GM23248 (cell line): ENCODE results near the gene TTC23.

Source experiments
- EZH2 ChIP-seq: fragments of 200-600 bp; sonication (generic); IDR thresholded peaks from 2 replicates; pipeline ENCODE4 v1.6.1; 2018; ENCODE audit warnings: antibody characterized with exemption, mild to moderate bottlenecking; ENCODE audit not compliant: insufficient read depth, poor library complexity, severe bottlenecking
- EZH2phosphoT487 ChIP-seq: fragments of 200-600 bp; sonication (generic); IDR thresholded peaks from 2 replicates; pipeline ENCODE4 v1.6.1; 2018; ENCODE audit warnings: antibody characterized with exemption, moderate library complexity, mild to moderate bottlenecking, low read depth; ENCODE audit not compliant: insufficient read depth

DNA sequence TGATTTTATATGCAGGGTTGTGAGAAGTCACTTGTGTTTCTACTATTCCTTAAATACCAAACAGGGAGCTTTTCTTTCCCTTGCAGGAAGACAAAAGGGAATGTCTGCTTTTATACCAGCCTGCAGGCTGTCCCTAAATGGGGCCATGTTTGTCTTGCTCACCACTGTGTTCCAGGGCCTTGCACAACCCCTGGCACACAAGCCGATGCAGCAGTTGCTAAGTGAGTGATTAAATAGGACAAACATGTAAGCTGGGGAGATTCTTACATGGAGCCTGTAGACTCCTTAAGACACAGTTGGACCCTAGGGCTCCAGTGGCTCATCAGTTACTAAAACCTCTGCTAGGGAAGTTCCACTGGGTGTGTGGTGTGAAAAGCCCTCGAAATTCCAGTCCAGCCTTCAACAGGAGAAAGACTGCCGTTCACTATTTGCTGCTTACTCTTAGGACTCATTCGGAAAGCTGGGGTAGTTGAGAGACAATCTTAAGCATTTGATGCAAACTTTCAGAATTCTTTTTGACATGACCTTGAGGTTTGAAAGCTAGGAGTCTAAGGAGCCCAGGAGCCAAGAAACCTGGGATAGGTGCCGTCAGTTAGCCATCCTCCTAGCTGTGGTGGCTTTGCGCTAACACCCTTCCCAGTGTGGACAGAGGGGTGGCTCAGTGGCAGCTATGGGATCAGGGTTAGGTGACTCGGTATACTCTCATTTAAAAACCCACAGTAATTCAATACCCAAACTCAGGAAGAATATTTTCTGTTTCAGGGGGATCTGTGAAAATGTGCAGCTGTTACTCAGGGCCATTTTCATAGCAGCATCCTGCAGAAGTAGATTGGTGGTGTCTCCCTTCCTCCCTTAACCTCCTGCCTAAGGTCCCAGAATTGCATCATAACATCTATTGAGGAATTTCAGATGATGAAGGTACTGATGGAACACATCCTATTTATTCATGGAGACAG is 105.4 kb downstream of the TTC23 start:
- TF ChIP-seq EZH2 = no peak
- TF ChIP-seq EZH2phosphoT487 = no peak
